ENCODE data around the gene ATP10B. TPM values are rescaled to one million over a fixed set of nuclear protein-coding genes. Genes with fewer than 3 reads are reported as not detected.

Gene ATP10B
- total RNA-seq, 3 donors from 2014 or later (not counting 1 experiment from before 2014, with no cell fraction given) = not detected

- no peaks in the 10 kb centered on the region for H3K4me1 Mint-ChIP-seq
- Histone ChIP-seq H3K9me3 (ENCODE audit: control insufficient read depth, insufficient read depth, low read length) (no peaks in the 10 kb centered on the region), H3K27me3 (ENCODE audit: control insufficient read depth, insufficient read depth, low read length) (no peaks in the 10 kb centered on the region), H3K4me3 (ENCODE audit: low read length) (no peak overlapping the region), H3K36me3 (ENCODE audit: control insufficient read depth, insufficient read depth, low read length) (no peaks in the 10 kb centered on the region), H3K4me1 (ENCODE audit: control insufficient read depth, insufficient read depth, low read length) (no peaks in the 10 kb centered on the region), H3K27ac (ENCODE audit: low read length) (no peak overlapping the region)
- H3K9me3 Mint-ChIP-seq = peaks cover 0 to 2% of the 10 kb centered on the region in 2 donors
- WGBS (ENCODE audit: insufficient coverage) = 80% methylated on average over 1 of the region's 1 CpG
- ATAC-seq (no peak), DNase-seq (no peak)
- H3K27me3 Mint-ChIP-seq (ENCODE audit: low read depth in 2 of 2) = peaks cover 0 to 7% of the 10 kb centered on the region in 2 donors
- H3K36me3 Mint-ChIP-seq = no peaks in the 10 kb centered on the region
- H3K4me3 Mint-ChIP-seq = no peak overlapping the region
- H3K27ac Mint-ChIP-seq = no peak overlapping the region
- intact Hi-C loops (cut with micrococcal nuclease) = no loop called here
- TF ChIP-seq, protein P1, sequence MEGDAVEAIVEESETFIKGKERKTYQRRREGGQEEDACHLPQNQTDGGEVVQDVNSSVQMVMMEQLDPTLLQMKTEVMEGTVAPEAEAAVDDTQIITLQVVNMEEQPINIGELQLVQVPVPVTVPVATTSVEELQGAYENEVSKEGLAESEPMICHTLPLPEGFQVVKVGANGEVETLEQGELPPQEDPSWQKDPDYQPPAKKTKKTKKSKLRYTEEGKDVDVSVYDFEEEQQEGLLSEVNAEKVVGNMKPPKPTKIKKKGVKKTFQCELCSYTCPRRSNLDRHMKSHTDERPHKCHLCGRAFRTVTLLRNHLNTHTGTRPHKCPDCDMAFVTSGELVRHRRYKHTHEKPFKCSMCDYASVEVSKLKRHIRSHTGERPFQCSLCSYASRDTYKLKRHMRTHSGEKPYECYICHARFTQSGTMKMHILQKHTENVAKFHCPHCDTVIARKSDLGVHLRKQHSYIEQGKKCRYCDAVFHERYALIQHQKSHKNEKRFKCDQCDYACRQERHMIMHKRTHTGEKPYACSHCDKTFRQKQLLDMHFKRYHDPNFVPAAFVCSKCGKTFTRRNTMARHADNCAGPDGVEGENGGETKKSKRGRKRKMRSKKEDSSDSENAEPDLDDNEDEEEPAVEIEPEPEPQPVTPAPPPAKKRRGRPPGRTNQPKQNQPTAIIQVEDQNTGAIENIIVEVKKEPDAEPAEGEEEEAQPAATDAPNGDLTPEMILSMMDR (IDR thresholded peaks at IDR 0.05) = no peak
Measured at GRCh38 chr5:160628619-160628968, 223.4 kb downstream of the ATP10B start.

DNA sequence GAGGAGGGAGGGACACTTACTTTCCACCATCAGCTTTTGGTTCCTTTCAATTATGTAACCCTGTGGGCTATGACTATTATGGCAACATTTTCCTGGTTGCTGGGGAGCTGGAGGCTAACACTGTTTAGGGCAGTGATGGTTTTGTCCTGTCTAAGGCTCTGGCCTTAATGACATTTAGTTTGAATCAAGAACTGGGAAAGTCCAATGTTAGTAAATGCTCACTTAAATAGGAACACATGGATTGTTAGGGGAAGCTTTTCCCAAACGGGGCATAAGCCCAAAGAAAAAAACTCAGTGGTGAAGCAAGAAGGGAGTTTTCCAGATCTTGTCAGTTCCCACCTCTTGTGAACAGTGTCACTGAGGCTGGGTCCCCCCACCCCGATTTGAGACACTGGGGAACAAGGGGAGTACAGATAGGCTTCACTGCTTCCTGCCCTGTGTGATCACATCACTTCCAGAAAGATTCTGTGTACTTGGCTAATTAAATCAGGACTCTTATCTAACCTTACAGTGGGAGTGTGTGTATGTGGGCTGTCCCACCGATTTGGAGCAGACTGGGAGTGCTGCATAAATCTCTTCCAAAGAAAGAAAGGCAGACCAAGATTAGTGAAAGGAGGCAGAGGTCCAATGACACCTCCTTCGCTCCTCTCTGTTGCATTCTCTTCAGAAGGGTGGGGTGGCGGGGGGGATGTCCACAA is 223.9 kb downstream of the ATP10B start:
- WGBS (ENCODE audit: insufficient coverage) = 70% methylated on average over 5 of the region's 5 CpGs
- Mint-ChIP-seq H3K27me3 (ENCODE audit: low read depth in 2 of 2) (peaks cover 0 to 8% of the 10 kb centered on the region in 2 donors), H3K9me3 (peaks cover 0 to 2% of the 10 kb centered on the region in 2 donors), H3K36me3 (no peaks in the 10 kb centered on the region), H3K27ac (no peak overlapping the region), H3K4me1 (no peaks in the 10 kb centered on the region), H3K4me3 (no peak overlapping the region)
- no peaks in the 10 kb centered on the region for H3K9me3 ChIP-seq (ENCODE audit: control insufficient read depth, insufficient read depth, low read length)
- ATAC-seq = no peak
- DNase-seq = no peak
- no peaks in the 10 kb centered on the region for H3K27me3 ChIP-seq (ENCODE audit: control insufficient read depth, insufficient read depth, low read length)
- H3K27ac ChIP-seq (ENCODE audit: low read length) = no peak overlapping the region
- H3K4me1 ChIP-seq (ENCODE audit: control insufficient read depth, insufficient read depth, low read length) = no peaks in the 10 kb centered on the region
- H3K4me3 ChIP-seq (ENCODE audit: low read length) = no peak overlapping the region
- TF ChIP-seq, protein P1 (IDR thresholded peaks at IDR 0.05) = no peak
- H3K36me3 ChIP-seq (ENCODE audit: control insufficient read depth, insufficient read depth, low read length) = no peaks in the 10 kb centered on the region
- intact Hi-C loops (cut with micrococcal nuclease) = no loop called here

DNA sequence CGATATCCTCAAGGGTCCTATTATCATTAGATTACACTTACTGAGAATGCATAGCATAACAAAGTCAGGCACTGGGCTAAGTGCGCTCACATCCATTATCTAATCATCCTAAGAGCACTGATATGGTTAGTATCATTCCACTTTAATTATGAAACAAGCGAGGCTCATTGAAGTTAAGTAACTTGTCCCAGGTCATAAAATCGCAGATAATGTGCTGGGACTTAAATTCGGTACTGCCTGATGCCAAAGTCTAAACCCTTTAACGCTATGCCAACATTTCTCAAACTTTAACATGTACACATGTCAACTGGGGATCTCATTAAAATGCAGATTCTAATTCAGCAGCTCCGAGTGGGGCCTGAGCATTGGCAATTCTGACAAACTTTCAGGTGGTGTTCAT is 225.7 kb downstream of the ATP10B start:
- H3K27ac ChIP-seq (ENCODE audit: low read length) = no peak overlapping the region
- no peaks in the 10 kb centered on the region for H3K27me3 ChIP-seq (ENCODE audit: control insufficient read depth, insufficient read depth, low read length)
- no peak for DNase-seq
- no peak for ATAC-seq
- Mint-ChIP-seq H3K27me3 (ENCODE audit: low read depth in 2 of 2) (peaks cover 0 to 13% of the 10 kb centered on the region in 2 donors), H3K4me1 (no peaks in the 10 kb centered on the region), H3K4me3 (no peak overlapping the region), H3K27ac (no peak overlapping the region), H3K36me3 (no peaks in the 10 kb centered on the region), H3K9me3 (peaks cover 2 to 3% of the 10 kb centered on the region in 2 donors)
- H3K4me3 ChIP-seq (ENCODE audit: low read length) = no peak overlapping the region
- TF ChIP-seq, protein P1 (IDR thresholded peaks at IDR 0.05) = no peak
- no peaks in the 10 kb centered on the region for H3K4me1 ChIP-seq (ENCODE audit: control insufficient read depth, insufficient read depth, low read length)
- H3K9me3 ChIP-seq (ENCODE audit: control insufficient read depth, insufficient read depth, low read length) = no peaks in the 10 kb centered on the region
- no peaks in the 10 kb centered on the region for H3K36me3 ChIP-seq (ENCODE audit: control insufficient read depth, insufficient read depth, low read length)
- intact Hi-C loops (cut with micrococcal nuclease) = no loop called here
- 89% methylated on average over 7 of the region's 7 CpGs for WGBS (ENCODE audit: insufficient coverage)

DNA sequence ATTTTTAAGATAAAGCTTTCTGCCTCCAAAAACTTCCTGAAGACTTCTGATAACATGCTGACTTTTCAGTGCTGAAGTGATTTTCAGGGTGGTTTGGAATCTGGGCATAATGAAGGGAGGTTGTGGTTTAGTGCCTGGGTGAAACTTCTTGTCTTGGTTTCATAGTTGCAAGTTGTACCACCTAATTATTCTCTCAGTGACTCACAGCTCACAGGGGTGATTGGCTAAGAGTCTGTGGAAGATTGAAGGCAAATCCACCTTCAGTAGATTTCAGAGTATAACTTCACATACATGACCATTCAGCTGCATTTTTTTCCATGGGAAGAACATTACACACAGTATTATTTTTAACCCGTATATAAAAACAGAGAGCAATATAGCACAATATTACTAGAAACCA is 230.5 kb downstream of the ATP10B start:
- Histone ChIP-seq H3K4me1 (ENCODE audit: control insufficient read depth, insufficient read depth, low read length) (no peaks in the 10 kb centered on the region), H3K27me3 (ENCODE audit: control insufficient read depth, insufficient read depth, low read length) (no peaks in the 10 kb centered on the region), H3K27ac (ENCODE audit: low read length) (no peak overlapping the region), H3K9me3 (ENCODE audit: control insufficient read depth, insufficient read depth, low read length) (no peaks in the 10 kb centered on the region), H3K4me3 (ENCODE audit: low read length) (no peak overlapping the region), H3K36me3 (ENCODE audit: control insufficient read depth, insufficient read depth, low read length) (no peaks in the 10 kb centered on the region)
- Mint-ChIP-seq H3K27me3 (ENCODE audit: low read depth in 2 of 2) (peaks cover 0 to 10% of the 10 kb centered on the region in 2 donors), H3K27ac (no peak overlapping the region), H3K4me3 (no peak overlapping the region), H3K36me3 (no peaks in the 10 kb centered on the region), H3K9me3 (peaks cover 0 to 3% of the 10 kb centered on the region in 2 donors), H3K4me1 (no peaks in the 10 kb centered on the region)
- intact Hi-C loops (cut with micrococcal nuclease) = no loop called here
- WGBS (ENCODE audit: insufficient coverage) = 80% methylated on average over 1 of the region's 1 CpG
- TF ChIP-seq, protein P1 (IDR thresholded peaks at IDR 0.05) = no peak
- ATAC-seq (no peak), DNase-seq (no peak)

All from natural killer cell (primary cell).